ENCODE results near the gene MED16. TPM values are rescaled to one million over a fixed set of nuclear protein-coding genes. Genes with fewer than 3 reads are reported as not detected.

MED16 gene
- total and polyA plus RNA-seq, 2 of the 13 experiments (the other 11 are each of a cell fraction or from before 2014, with no cell fraction given), result 13.3 to 14.8 TPM

GRCh38 chr19:892894-893689 lies at the start of gene MED16, which contains the start of gene RNU6-9 (continued):
- no peak for TF ChIP-seq PRDM10 (CRISPR knock-in tag; IDR thresholded peaks at IDR 0.05; ENCODE audit: low read depth)
- TF ChIP-seq ARID3A (IDR thresholded peaks at IDR 0.05; ENCODE audit: low read depth, low read length), result no peak
- no peak for TF ChIP-seq ZNF691 (CRISPR knock-in tag; IDR thresholded peaks at IDR 0.05; ENCODE audit: borderline replicate concordance, low read depth)
- no peak for TF ChIP-seq NONO (IDR thresholded peaks at IDR 0.05)
- TF ChIP-seq NONO (CRISPR knock-in tag; conservative IDR thresholded peaks at IDR 0.05), result peak; percentile 73
- TF ChIP-seq JDP2 (CRISPR knock-in tag; IDR thresholded peaks at IDR 0.05; ENCODE audit: borderline replicate concordance), result no peak
- peak; percentile 48; the same call in 1 of the 2 replicates for TF ChIP-seq PATZ1 (CRISPR knock-in tag; IDR thresholded peaks at IDR 0.05)
- TF ChIP-seq ZNF614 (CRISPR knock-in tag; IDR thresholded peaks at IDR 0.05; ENCODE audit: borderline replicate concordance), result no peak
- TF ChIP-seq XRCC5 (optimal IDR thresholded peaks at IDR 0.05; ENCODE audit: low read length), result no peak
- TF ChIP-seq ZZZ3 (CRISPR knock-in tag; IDR thresholded peaks at IDR 0.05; ENCODE audit: borderline replicate concordance), result no peak
- no peak for TF ChIP-seq U2AF2 (IDR thresholded peaks at IDR 0.05; ENCODE audit: low read depth, low read length)
- no peak for TF ChIP-seq ZNF10 (CRISPR knock-in tag; IDR thresholded peaks at IDR 0.05; ENCODE audit: borderline replicate concordance, low read depth)
- TF ChIP-seq ZNF574 (CRISPR knock-in tag; IDR thresholded peaks at IDR 0.05), result peak; percentile 76
- peak; percentile 73 for TF ChIP-seq HOXA3 (CRISPR knock-in tag; IDR thresholded peaks at IDR 0.05)
- TF ChIP-seq BCL6 (CRISPR knock-in tag; IDR thresholded peaks at IDR 0.05), result peak; percentile 37; the same call in 1 of the 2 replicates
- TF ChIP-seq ZFP36 (IDR thresholded peaks at IDR 0.05; ENCODE audit: borderline replicate concordance, low read depth, low read length, partially characterized antibody), result no peak
- no peak for TF ChIP-seq NR2F1 (CRISPR knock-in tag; IDR thresholded peaks at IDR 0.05)
